Progenitor cell of endocrine pancreas (in vitro differentiated cells): Measurements from ENCODE around the gene CNPY4. TPM values are rescaled to one million over a fixed set of nuclear protein-coding genes. Genes with fewer than 3 reads are reported as not detected.

ENCODE experiments used
- DNase-seq: peaks from one replicate; pipeline ENCODE4 v3.0.0; 2021; ENCODE audit warnings: low spot score; ENCODE audit not compliant: unreplicated experiment
- H3K27ac Mint-ChIP-seq: 2 replicates; pipeline ENCODE4 v1.8.0; 2021; ENCODE audit warnings: mild to moderate bottlenecking, moderate library complexity, mixed read lengths
- H3K27me3 Mint-ChIP-seq: 2 replicates; pipeline ENCODE4 v1.8.0; 2021; ENCODE audit warnings: mixed read lengths
- H3K36me3 Mint-ChIP-seq: 2 replicates; pipeline ENCODE4 v1.8.0; 2022; ENCODE audit warnings: mixed read lengths; ENCODE audit not compliant: insufficient read depth
- H3K4me1 Mint-ChIP-seq: 2 replicates; pipeline ENCODE4 v1.8.0; 2021; ENCODE audit warnings: low read depth, mixed read lengths
- H3K4me3 Mint-ChIP-seq: 2 replicates; pipeline ENCODE4 v1.8.0; 2021; ENCODE audit warnings: low read depth, mild to moderate bottlenecking, moderate library complexity, mixed read lengths
- H3K9me3 Mint-ChIP-seq: 2 replicates; pipeline ENCODE4 v1.8.0; 2021; ENCODE audit warnings: low read depth, mixed read lengths
- CTCF ChIP-seq: fragments of 200-600 bp; sonication (generic); IDR thresholded peaks from one replicate; pipeline ENCODE4 v1.5.0; 2021; ENCODE audit warnings: antibody characterized with exemption, mild to moderate bottlenecking; ENCODE audit not compliant: unreplicated experiment
- total RNA-seq: library from RNA; stranded (reverse); gene quantifications from 2 replicates; pipeline ENCODE4 v1.2.1, GENCODE V29; 2021

CNPY4 gene
- total RNA-seq, 1 donor from 2014 or later = 25.5 TPM

- no peaks in the 10 kb centered on the region for H3K27me3 Mint-ChIP-seq
- DNase-seq = no peak
- H3K27ac Mint-ChIP-seq = peak overlapping the region; percentile 59
- no peak for TF ChIP-seq CTCF
- H3K36me3 Mint-ChIP-seq = peaks cover 49% of the 10 kb centered on the region
- no peak overlapping the region for H3K4me3 Mint-ChIP-seq
- H3K9me3 Mint-ChIP-seq = no peaks in the 10 kb centered on the region
- peaks cover 19% of the 10 kb centered on the region for H3K4me1 Mint-ChIP-seq
Observed at GRCh38 chr7:100093925-100094486, 25.4 kb upstream of the CNPY4 start.

DNA sequence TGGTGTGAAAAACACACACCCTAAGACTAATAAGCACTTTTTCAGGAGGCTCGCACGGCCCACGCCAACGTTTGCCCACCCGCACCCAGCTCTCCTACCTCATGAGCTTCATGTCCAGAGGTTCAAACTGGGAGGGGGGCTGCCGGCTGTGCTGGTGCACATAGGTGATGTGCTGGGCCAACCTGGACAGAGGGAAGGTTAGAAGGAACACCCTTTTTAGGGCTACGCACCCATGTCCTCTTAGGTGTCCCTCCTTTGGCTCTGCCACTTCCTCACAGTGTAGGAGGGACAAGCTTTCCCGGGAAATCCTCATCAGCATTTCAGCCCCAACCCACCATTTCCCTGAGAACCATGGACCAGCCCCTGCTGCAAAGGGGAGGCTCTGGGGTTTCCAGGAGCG, 24.1 kb upstream of the CNPY4 start:
- no peaks in the 10 kb centered on the region for H3K27me3 Mint-ChIP-seq
- no peaks in the 10 kb centered on the region for H3K9me3 Mint-ChIP-seq
- peaks cover 58% of the 10 kb centered on the region for H3K36me3 Mint-ChIP-seq
- no peak for DNase-seq
- H3K27ac Mint-ChIP-seq = no peak overlapping the region
- TF ChIP-seq CTCF = no peak
- H3K4me1 Mint-ChIP-seq = peaks cover 24% of the 10 kb centered on the region
- H3K4me3 Mint-ChIP-seq = no peak overlapping the region

- Mint-ChIP-seq H3K4me1 (peaks cover 24% of the 10 kb centered on the region), H3K9me3 (no peaks in the 10 kb centered on the region), H3K27ac (no peak overlapping the region), H3K4me3 (no peak overlapping the region), H3K36me3 (peaks cover 58% of the 10 kb centered on the region), H3K27me3 (no peaks in the 10 kb centered on the region)
- TF ChIP-seq CTCF = no peak
- no peak for DNase-seq
Observed at GRCh38 chr7:100095704-100096103, 23.7 kb upstream of the CNPY4 start.

GRCh38 chr7:100098913-100099312, 20.5 kb upstream of the CNPY4 start:
- H3K4me1 Mint-ChIP-seq = peaks cover 27% of the 10 kb centered on the region
- no peaks in the 10 kb centered on the region for H3K9me3 Mint-ChIP-seq
- no peak for DNase-seq
- H3K27ac Mint-ChIP-seq = peak overlapping the region; percentile 97
- H3K4me3 Mint-ChIP-seq = peak overlapping the region; percentile 93
- no peaks in the 10 kb centered on the region for H3K27me3 Mint-ChIP-seq
- peaks cover 43% of the 10 kb centered on the region for H3K36me3 Mint-ChIP-seq
- no peak for TF ChIP-seq CTCF

DNA sequence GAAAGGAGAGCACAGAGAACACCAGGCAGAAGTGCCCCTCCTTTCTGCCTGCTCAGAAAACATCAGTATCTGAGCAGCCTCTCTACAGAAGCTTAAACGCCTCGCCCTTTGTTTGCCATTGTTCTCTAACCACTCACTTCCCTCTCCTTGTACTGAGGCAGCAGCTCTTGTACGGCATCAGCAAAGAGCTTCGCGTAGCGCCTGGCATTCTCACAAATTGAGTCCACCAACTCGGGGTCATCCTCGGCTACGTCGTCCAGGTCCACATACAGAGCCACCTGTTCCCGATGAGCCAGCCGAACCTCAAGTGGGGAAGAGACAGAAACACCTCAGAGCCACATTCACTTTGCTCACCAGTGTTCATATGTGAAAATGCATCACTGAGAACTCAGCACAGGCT, 20.0 kb upstream of the CNPY4 start:
- H3K27me3 Mint-ChIP-seq = no peaks in the 10 kb centered on the region
- H3K36me3 Mint-ChIP-seq = peaks cover 43% of the 10 kb centered on the region
- H3K27ac Mint-ChIP-seq = peak overlapping the region; percentile 97
- peaks cover 28% of the 10 kb centered on the region for H3K4me1 Mint-ChIP-seq
- no peak for TF ChIP-seq CTCF
- no peak for DNase-seq
- H3K4me3 Mint-ChIP-seq = peak overlapping the region; percentile 93
- no peaks in the 10 kb centered on the region for H3K9me3 Mint-ChIP-seq
